GM12878 (cell line): Measurements from ENCODE around the gene GID8.

Experiments used
- CREB1 ChIP-seq: IDR thresholded peaks from 2 replicates; pipeline ENCODE4 v1.6.1; 2012; ENCODE audit warnings: low read depth, mild to moderate bottlenecking, inconsistent platforms
- RCOR1 ChIP-seq: conservative IDR thresholded peaks from 2 replicates; pipeline ENCODE4 v1.6.1; 2012; ENCODE audit warnings: low read depth, low read length, improper control_type of control experiment
- TAF1 ChIP-seq: IDR thresholded peaks from 2 replicates; pipeline ENCODE4 v1.6.1; 2011; ENCODE audit warnings: mild to moderate bottlenecking, low read depth, low read length, borderline replicate concordance

DNA sequence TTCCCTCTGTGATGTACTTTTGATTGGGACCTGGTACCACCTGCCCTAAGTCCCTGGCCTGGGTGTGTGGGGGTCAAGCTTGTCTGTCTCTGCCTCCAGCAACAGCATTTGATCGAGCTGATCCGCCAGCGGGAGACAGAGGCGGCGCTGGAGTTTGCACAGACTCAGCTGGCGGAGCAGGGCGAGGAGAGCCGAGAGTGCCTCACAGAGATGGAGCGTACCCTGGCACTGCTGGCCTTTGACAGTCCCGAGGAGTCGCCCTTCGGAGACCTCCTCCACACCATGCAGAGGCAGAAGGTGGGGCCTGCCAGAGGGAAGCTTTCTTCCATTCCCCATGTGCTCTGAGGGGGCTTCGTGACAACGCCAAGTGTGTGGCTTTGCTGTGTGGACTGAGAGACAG lies 5.4 kb downstream of the GID8 start:
- TF ChIP-seq CREB1 (no peak), TAF1 (no peak), RCOR1 (no peak)
